ENCODE results near the gene CEP164. TPM values are rescaled to one million over a fixed set of nuclear protein-coding genes. Genes with fewer than 3 reads are reported as not detected.

CEP164 gene
- polyA plus RNA-seq, 1 of the 3 experiments (the other 2 are of a cell fraction), result 27.7 TPM

DNA sequence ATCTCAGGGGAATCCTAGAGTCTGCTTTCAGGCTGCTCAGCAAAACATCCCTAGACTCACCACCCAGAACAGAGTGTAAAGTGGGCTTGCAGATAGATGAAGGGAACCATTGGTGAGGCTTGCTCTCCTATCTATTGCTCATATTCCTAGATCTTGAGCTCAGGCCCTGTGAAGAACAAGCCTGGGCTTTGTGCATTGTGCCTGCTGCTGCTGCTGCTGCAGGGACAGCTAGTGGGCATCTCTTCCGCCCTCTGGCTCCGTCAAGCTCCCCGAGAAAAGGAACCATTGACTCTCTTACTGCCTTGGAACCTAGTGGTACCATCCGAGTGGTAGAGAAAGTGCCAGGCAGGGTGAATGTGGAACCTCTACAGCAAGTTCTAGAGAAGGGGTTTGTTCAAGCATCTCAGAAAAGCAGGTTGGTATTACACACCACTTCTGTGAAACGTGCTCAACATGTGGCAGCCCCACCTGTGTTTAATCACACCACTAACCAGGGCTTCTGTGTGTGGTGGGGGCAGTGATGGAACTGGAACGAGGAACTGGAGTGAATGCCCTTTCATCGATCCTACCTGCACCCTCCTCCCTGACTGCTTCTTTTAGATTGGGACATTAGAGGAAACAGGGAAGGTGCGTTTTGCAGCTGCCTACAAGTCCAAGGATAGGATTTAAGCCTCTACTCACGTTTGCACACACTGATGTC is 32.1 kb upstream of the CEP164 start:
- H3F3A ChIP-seq (replicated peaks; ENCODE audit: insufficient read depth), result peaks cover 7% of the 10 kb centered on the region

DNA sequence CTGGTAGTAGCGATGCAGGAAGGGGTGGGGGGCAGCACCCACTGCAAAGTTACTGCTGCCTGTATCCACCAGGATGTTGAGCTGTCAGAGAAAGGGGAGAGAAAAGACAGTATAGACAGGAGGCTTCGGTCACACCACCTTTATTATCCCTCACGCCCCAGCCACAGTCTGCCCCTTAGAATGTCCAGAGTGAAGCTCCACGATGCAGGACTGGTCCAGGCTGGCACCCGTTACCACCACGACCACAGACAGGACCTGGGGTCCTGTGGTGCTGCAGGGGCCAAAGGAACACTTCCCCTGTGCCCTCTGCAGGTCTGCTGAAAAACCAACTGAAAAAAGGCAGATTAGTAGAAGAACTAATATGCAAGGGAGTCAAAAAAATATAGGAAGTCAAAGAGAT is 30.8 kb upstream of the CEP164 start:
- Histone ChIP-seq H3K4me3 (ENCODE audit: low read depth in 2 of 2, low read length in 1 of 2) (no peak overlapping the region), H3K9me2 (no peaks in the 10 kb centered on the region), H3F3A (replicated peaks; ENCODE audit: insufficient read depth) (peaks cover 7% of the 10 kb centered on the region), H3K36me3 (replicated peaks in 1 of 2; ENCODE audit: control insufficient read depth in 1 of 2, insufficient read depth in 2 of 2, low read length in 1 of 2) (peaks cover 0 to 15% of the 10 kb centered on the region in 2 experiments), H3K4me1 (ENCODE audit: control insufficient read depth in 1 of 2, insufficient read depth in 2 of 2, low read depth in 1 of 2, low read length in 1 of 2) (peaks cover 0 to 15% of the 10 kb centered on the region in 2 experiments; a peak in 1 of 4 replicates), H3K27ac (ENCODE audit: low read depth in 2 of 2, low read length in 1 of 2) (no peak overlapping the region), H3K9ac (no peak overlapping the region), H3K9me3 (no peaks in the 10 kb centered on the region), H3K27me3 (ENCODE audit: insufficient read depth) (no peaks in the 10 kb centered on the region), H3K79me2 (ENCODE audit: insufficient read depth) (no peaks in the 10 kb centered on the region), H4K20me1 (ENCODE audit: insufficient read depth) (no peaks in the 10 kb centered on the region), H3K4me2 (no peak overlapping the region), H2AFZ (ENCODE audit: low read depth) (no peak overlapping the region)
- 96% methylated on average over 6 of the region's 6 CpGs for WGBS (ENCODE audit: low lambda C conversion rate)
- ChIA-PET CTCF (interaction anchor here (1.0 kb wide), 1 partner anchor 11 kb away, joined by 3 read pairs; no protein-coding TSS in a partner anchor), POLR2A (no interaction called here)
- TF ChIP-seq SMC3 (IDR thresholded peaks at IDR 0.05; ENCODE audit: low read depth, low read length) (no peak), EP300 (IDR thresholded peaks at IDR 0.05; ENCODE audit: borderline replicate concordance in 1 of 2, low read depth in 1 of 2, low read length in 1 of 2) (no peak), YY1 (IDR thresholded peaks at IDR 0.05; ENCODE audit: low read depth) (no peak), ELF1 (IDR thresholded peaks at IDR 0.05) (no peak), TEAD4 (IDR thresholded peaks at IDR 0.05; ENCODE audit: borderline replicate concordance, insufficient read depth) (no peak), MXI1 (IDR thresholded peaks at IDR 0.05; ENCODE audit: low read depth, low read length) (no peak), RAD21 (IDR thresholded peaks at IDR 0.05; ENCODE audit: low read length) (no peak), EZH2phosphoT487 (IDR thresholded peaks at IDR 0.05; ENCODE audit: borderline replicate concordance, low read depth) (no peak), NRF1 (IDR thresholded peaks at IDR 0.05; ENCODE audit: low read depth, low read length) (no peak), RCOR1 (IDR thresholded peaks at IDR 0.05; ENCODE audit: low read length) (no peak), TCF12 (IDR thresholded peaks at IDR 0.05) (no peak), GABPA (IDR thresholded peaks at IDR 0.05; ENCODE audit: low read depth) (no peak), RXRA (IDR thresholded peaks at IDR 0.05; ENCODE audit: borderline replicate concordance, low read depth) (no peak), CHD2 (IDR thresholded peaks at IDR 0.05; ENCODE audit: low read length, partially characterized antibody) (no peak), FOSL2 (IDR thresholded peaks at IDR 0.05; ENCODE audit: borderline replicate concordance, low read depth) (no peak), MEF2A (IDR thresholded peaks at IDR 0.05; ENCODE audit: borderline replicate concordance, low read depth) (no peak)
- TF ChIP-seq, protein P1, sequence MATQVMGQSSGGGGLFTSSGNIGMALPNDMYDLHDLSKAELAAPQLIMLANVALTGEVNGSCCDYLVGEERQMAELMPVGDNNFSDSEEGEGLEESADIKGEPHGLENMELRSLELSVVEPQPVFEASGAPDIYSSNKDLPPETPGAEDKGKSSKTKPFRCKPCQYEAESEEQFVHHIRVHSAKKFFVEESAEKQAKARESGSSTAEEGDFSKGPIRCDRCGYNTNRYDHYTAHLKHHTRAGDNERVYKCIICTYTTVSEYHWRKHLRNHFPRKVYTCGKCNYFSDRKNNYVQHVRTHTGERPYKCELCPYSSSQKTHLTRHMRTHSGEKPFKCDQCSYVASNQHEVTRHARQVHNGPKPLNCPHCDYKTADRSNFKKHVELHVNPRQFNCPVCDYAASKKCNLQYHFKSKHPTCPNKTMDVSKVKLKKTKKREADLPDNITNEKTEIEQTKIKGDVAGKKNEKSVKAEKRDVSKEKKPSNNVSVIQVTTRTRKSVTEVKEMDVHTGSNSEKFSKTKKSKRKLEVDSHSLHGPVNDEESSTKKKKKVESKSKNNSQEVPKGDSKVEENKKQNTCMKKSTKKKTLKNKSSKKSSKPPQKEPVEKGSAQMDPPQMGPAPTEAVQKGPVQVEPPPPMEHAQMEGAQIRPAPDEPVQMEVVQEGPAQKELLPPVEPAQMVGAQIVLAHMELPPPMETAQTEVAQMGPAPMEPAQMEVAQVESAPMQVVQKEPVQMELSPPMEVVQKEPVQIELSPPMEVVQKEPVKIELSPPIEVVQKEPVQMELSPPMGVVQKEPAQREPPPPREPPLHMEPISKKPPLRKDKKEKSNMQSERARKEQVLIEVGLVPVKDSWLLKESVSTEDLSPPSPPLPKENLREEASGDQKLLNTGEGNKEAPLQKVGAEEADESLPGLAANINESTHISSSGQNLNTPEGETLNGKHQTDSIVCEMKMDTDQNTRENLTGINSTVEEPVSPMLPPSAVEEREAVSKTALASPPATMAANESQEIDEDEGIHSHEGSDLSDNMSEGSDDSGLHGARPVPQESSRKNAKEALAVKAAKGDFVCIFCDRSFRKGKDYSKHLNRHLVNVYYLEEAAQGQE (IDR thresholded peaks at IDR 0.05; ENCODE audit: low read depth, low read length), result no peak
- no peak for DNase-seq

More for the DNA sequence above, 32.1 kb upstream of the CEP164 start:
- no peaks in the 10 kb centered on the region for H3K9me3 ChIP-seq
- H3K36me3 ChIP-seq (replicated peaks in 1 of 2; ENCODE audit: control insufficient read depth in 1 of 2, insufficient read depth in 2 of 2, low read length in 1 of 2), result peaks cover 7 to 23% of the 10 kb centered on the region in 2 experiments
- no peaks in the 10 kb centered on the region for H4K20me1 ChIP-seq (ENCODE audit: insufficient read depth)
- no peaks in the 10 kb centered on the region for H3K79me2 ChIP-seq (ENCODE audit: insufficient read depth)
- TF ChIP-seq FOXJ3 (CRISPR knock-in tag; IDR thresholded peaks at IDR 0.05) (no peak), GABPA (IDR thresholded peaks at IDR 0.05; ENCODE audit: low read depth) (no peak), FOXM1 (IDR thresholded peaks at IDR 0.05; ENCODE audit: low read depth) (no peak)
- TF ChIP-seq, protein P2, sequence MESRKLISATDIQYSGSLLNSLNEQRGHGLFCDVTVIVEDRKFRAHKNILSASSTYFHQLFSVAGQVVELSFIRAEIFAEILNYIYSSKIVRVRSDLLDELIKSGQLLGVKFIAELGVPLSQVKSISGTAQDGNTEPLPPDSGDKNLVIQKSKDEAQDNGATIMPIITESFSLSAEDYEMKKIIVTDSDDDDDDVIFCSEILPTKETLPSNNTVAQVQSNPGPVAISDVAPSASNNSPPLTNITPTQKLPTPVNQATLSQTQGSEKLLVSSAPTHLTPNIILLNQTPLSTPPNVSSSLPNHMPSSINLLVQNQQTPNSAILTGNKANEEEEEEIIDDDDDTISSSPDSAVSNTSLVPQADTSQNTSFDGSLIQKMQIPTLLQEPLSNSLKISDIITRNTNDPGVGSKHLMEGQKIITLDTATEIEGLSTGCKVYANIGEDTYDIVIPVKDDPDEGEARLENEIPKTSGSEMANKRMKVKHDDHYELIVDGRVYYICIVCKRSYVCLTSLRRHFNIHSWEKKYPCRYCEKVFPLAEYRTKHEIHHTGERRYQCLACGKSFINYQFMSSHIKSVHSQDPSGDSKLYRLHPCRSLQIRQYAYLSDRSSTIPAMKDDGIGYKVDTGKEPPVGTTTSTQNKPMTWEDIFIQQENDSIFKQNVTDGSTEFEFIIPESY (IDR thresholded peaks at IDR 0.05; ENCODE audit: borderline replicate concordance, low read depth), result no peak
- POLR2A ChIA-PET, result interaction anchor here (1.1 kb wide), 1 partner anchor 8 kb away, joined by 3 read pairs; no protein-coding TSS in a partner anchor
- H3K9me2 ChIP-seq, result no peaks in the 10 kb centered on the region
- H3K4me3 ChIP-seq (ENCODE audit: low read depth in 2 of 2, low read length in 1 of 2), result no peak overlapping the region
- H3K27ac ChIP-seq (ENCODE audit: low read depth in 2 of 2, low read length in 1 of 2), result no peak overlapping the region
- CTCF ChIA-PET, result interaction anchor here (0.8 to 1.7 kb wide), 3 partner anchors 10 to 78 kb away, joined by 3 to 5 read pairs (median 4); no protein-coding TSS in a partner anchor
- no peaks in the 10 kb centered on the region for H3K27me3 ChIP-seq (ENCODE audit: insufficient read depth)
- no peak overlapping the region for H2AFZ ChIP-seq (ENCODE audit: low read depth)
- H3K4me1 ChIP-seq (ENCODE audit: control insufficient read depth in 1 of 2, insufficient read depth in 2 of 2, low read depth in 1 of 2, low read length in 1 of 2), result peaks cover 0 to 13% of the 10 kb centered on the region in 2 experiments; a peak in 1 of 4 replicates
- WGBS (ENCODE audit: low lambda C conversion rate), result 83% methylated on average over 9 of the region's 9 CpGs
- H3K4me2 ChIP-seq, result no peak overlapping the region
- H3K9ac ChIP-seq, result no peak overlapping the region
- no peak for DNase-seq
